ENCODE results near the gene DPP6.
"Not testable (repeated sequence)": the region's sequence is repeated elsewhere in the genome, so short reads cannot be mapped to it uniquely, and the experiment has no call there.

Gene DPP6

GRCh38 chr7:154078523-154078922, 26.3 kb downstream of the DPP6 start:
- not testable (repeated sequence) for DNase-seq

DNA sequence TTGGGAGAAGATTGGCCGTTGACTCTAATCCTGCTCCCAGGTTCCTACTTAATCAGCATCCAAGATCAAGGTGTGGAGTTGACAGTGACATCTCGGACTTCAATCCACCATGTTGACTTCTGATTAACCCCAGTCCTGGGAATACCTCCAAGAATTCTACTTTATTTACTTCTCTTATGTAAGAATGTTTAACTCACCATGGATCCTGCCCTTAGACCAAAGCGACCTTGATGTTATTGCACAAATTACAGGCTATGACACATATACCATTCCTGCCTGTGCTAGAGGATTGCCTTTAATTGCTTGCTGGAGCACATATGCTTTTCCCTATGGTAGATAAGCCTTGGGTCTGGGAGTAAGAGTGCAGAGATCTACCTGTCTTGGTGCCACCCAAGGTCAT, 28.1 kb downstream of the DPP6 start:
- DNase-seq, result not testable (repeated sequence)

DNA sequence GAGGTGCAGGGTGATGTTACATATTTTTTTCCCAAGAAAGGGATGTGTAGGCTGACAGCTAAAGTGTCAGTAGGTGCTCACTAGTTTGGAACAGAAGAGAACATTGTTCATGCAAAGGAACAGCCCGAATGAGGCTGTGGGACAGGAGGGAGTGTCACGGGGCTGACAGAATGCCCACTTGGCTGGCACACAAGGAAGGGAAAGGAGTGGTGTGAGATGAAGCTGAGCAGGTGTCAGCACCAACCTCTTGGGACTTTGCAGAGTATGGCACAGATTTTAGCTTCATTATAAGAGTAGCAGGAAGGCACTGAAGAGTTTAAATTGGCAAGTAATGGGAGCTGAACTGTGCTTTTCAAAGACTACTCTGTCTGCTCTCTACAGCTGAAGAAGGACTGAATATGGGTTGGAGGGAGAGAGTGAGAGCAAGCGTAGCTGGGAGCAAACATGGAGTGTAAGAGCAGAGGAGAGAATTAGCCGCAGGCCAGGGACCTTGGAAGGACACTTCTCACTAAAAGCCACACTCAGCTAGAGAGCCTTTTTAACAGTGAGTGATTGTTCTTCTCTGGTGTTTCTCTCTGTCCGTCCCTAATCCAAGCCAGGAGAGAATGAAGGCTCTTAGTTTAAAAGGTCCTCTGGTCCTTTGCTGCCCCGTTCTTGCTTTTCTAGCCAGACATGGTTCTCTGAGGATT, 35.0 kb downstream of the DPP6 start:
- not testable (repeated sequence) for DNase-seq

GRCh38 chr7:154092093-154092492, 39.9 kb downstream of the DPP6 start:
- not testable (repeated sequence) for DNase-seq

DNA sequence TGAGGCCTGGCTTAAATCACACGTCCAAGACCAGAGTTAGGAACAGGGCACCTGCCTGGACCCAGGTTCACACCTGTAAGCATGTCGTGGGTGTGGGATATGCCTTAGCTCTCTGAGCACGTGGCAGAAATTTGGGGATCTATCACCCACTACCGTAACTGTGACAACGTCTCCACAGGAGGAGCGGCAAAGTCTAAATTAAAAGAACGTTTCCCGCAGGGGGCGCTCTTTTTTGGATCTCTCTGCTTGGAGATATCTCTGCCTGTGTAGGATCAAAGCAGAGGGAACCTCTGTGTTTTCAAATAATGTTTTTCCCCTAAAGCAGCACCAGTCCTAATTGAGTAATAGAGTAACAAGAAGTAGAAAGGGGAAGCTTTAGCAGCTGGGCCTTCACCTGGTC, 43.0 kb downstream of the DPP6 start:
- DNase-seq, result not testable (repeated sequence)

DNA sequence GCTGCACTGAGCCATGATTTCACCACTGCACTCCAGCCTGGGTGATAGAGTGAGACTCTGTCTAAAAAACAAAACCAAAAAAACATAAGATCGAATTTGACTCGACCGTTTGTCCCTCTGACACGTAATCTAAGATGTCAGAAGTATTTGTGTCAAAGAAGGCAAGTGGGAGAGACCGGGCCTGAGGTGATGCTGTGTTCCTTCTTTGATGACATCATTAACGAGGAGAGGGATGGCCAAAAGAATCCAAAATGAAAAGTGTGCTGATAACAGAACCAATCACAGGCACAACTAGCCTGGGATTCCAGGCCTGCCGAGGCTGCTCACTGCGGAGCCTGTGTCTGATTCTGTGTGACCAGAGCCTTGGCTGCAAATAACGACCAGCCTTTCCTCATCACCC, 52.9 kb downstream of the DPP6 start:
- not testable (repeated sequence) for DNase-seq

GRCh38 chr7:154109615-154110014, 57.4 kb downstream of the DPP6 start:
- DNase-seq, result not testable (repeated sequence)

DNA sequence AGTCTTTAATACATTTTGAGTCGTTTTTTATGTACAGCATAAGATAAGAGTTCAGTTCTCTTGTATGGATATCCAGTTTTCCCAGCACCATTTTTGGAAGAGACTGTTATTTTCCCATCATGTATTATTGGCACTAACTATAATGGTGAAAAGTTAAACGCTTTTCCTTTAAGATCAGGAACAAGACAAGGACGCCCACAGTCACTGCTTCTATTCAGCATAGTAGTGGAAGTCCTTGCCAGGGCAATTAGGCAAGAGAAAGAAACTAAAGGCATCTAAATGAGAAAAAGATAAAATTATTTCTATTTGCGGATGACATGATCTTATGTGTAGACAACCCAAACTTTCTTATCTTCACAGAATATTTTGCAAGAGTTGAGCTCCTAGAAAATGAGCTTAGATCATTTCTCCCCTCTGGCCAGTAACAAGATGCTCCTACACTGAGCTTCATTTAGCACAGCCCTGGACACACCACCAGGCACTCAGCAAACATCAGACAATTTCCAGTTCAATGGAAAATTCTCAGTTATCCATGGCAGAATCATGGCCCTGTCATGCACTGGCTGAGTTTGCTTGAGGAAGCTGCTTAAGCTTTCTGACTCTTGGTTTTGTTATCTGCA, 61.6 kb downstream of the DPP6 start:
- not testable (repeated sequence) for DNase-seq

- DNase-seq, result not testable (repeated sequence)
Observed at GRCh38 chr7:154117411-154118390, 65.5 kb downstream of the DPP6 start.

DNA sequence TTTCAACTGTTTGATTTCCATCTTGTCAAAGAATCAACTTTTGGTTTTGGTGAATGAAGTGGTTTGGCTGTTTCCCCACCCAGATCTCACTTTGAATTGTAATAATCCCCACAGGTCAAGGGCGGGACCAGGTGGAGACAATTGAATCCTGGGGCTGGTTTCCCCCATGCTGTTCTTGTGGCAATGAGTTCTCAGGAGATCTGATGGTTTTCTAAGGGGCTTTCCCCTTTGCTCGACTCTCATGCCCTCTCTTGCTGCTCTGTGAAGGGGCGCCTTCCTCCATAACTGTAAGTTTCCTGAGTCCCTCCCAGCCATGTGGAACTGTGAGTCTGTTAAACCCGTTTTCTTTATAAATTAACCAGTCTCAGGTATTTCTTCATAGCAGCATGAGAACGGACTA, 68.6 kb downstream of the DPP6 start:
- not testable (repeated sequence) for DNase-seq

- not testable (repeated sequence) for DNase-seq
Observed at GRCh38 chr7:154122720-154123119, 70.5 kb downstream of the DPP6 start.

GRCh38 chr7:154123397-154123796, 71.2 kb downstream of the DPP6 start:
- DNase-seq, result not testable (repeated sequence)

- not testable (repeated sequence) for DNase-seq
Observed at GRCh38 chr7:154129142-154129541, 76.9 kb downstream of the DPP6 start.

DNA sequence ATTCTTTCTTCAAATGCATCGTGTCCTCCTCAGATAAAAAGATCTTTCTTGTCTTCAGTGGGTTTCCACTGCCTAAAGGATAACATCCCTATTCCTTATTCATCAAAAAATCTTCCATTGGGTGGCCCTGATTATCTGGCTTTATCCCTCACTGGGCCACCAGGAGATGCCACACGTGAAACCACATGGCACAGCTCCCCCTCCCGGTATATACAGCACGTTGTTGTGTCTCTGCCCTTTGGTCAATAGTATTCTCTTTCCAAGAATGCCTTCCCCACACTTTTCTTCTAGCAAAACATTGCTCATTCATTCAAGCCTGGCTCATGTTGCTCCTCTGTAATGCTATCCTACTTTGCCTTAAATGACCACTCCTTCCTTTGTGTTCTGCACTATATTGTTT, 80.4 kb downstream of the DPP6 start:
- DNase-seq, result not testable (repeated sequence)

DNA sequence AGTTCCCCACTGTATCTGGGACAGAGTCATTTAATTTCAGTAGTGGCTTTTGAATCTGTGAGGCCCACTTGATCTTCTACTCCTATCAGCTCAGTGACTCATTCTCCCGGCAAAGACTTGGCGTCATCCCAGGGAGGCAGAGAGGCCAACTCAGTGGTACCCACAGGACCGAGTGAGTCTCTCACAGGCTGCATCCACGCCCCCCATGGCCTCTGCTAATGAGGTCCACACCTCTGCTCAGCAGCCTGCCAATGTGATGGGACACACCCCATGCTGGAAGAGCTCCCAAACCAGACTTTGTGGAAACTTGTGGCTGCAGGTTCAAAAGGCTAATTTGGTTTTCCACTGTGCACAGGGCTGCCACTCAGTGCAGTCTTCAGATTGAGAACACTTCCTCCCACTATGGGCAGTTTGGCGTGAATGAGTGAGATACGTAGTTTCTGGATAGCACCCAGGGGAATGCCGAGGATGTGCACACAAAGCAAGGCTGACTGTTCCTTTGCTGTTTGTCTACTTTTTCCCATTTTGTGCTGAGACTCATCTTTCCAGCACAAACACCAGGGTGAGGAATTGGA, 81.6 kb downstream of the DPP6 start:
- not testable (repeated sequence) for DNase-seq

DNA sequence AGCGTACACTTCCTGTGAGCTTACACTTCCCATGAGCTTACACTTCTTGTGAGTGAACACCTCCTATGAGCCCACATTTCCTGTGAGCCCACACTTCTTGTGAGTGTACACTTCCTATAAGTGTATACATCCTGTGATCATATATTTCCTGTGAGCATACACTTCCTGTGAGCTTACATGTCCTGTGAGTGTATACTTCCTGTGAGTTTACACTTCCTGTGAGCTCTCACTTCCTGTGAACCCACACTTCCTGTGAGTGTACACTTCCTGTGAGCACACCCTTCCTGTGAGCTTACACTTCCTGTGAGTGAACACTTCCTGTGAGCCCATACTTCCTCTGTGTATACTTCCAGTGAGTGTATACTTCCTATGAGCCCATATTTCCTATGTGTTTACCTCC, 82.5 kb downstream of the DPP6 start:
- not testable (repeated sequence) for DNase-seq

DNA sequence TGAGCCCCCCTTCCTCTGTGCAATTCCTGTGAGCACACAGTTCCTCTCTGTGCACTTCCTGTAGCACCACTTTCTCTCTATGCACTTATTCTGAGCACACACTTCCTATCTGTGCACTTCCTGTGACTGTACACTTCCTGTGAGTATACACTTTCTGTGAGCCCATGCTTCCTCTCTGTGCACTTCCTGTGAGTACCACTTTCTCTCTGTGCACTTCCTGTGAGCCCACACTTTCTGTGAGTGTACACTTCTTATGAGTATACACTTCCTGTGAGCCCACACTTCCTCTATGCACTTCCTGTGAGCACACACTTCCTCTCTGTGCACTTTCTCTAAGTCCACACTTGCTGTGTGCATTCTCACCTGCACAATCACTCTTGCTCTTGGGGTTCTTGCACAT, 83.4 kb downstream of the DPP6 start:
- not testable (repeated sequence) for DNase-seq

DNA sequence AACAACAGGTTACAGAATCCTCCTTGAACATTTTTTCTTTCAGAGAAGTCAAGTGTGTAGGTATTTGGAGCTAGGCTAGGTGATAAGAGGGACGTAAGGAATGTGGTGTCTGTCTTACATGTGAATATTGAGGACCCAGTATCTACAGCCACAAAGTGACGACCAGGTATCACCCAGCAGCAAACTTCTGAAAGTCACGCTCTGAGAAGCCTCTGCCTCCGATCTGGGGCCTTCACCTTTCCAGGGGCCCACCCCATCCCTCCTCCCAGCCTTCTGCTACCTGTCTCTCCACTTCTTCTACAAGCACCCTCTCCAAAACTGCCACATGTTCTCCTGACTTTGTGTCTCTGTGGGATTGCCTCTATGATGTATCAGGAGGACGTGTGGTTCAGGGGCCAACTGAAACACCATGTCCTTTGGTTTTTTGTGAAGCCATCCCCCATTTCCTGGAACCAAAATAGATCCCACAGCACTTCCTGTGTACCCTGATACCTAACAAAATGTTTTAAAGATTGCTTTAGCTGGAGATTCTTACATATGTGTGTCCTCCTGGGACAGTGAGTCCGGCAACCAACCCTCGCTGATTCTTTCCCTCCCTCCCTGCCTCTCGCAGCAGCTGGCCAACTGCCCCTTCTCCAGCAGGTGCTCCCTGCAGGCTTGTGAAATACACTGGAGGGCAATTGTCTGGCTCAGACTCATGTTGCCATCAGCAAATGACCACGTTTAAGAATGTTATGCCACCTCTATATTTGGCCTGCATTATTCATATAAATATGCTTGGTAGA, 93.9 kb downstream of the DPP6 start:
- not testable (repeated sequence) for DNase-seq

DNA sequence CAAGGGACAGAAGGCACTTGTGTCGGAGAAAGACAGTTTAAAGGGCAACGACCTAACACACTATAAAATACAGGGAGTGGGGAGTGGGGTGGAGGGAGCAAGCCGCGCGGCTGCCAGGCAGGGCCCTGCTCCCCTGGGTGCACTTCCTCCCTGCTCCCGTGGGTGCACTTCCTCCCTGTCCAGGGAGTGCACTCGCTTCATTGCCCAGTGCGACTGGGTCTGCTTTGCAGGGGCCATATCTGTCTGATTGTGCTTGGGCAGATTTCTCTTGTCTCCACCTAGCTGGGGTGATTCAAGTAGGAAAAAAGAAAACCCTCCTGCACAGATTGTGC, 94.5 kb downstream of the DPP6 start:
- DNase-seq, result not testable (repeated sequence)

- not testable (repeated sequence) for DNase-seq
Observed at GRCh38 chr7:154148791-154149516, 96.8 kb downstream of the DPP6 start.

- not testable (repeated sequence) for DNase-seq
Observed at GRCh38 chr7:154150656-154151055, 98.5 kb downstream of the DPP6 start.

All from CD4-positive, alpha-beta T cell treated with Interleukin-17A for 4 hours (primary cell).